Ovary (tissue), 3 donors: ENCODE measurements around the gene PIBF1.

Experiments used
- EP300 ChIP-seq: sonication (generic); formaldehyde crosslinking; IDR thresholded peaks from one replicate; pipeline ENCODE4 v1.6.1; 2017; ENCODE audit warnings: antibody characterized with exemption
- POLR2A ChIP-seq: fragments of 450-650 bp; IDR thresholded peaks from one replicate; pipeline ENCODE4 v1.6.1; 2017; ENCODE audit warnings: antibody characterized with exemption, mild to moderate bottlenecking, moderate library complexity
- TF ChIP-seq, protein P1 (sequence below), 3 donors: fragments of 450-650 bp in 2 of 3; fragments of 200-600 bp in 1 of 3; IDR thresholded peaks; one replicate each; pipeline versions ENCODE4 v1.5.1 to v1.8.0; 2016 to 2022; ENCODE audit warnings: antibody characterized with exemption in 3 of 3, mild to moderate bottlenecking in 1 of 3
- donor health status: DM: no; HTN: no; CAD: no.

DNA sequence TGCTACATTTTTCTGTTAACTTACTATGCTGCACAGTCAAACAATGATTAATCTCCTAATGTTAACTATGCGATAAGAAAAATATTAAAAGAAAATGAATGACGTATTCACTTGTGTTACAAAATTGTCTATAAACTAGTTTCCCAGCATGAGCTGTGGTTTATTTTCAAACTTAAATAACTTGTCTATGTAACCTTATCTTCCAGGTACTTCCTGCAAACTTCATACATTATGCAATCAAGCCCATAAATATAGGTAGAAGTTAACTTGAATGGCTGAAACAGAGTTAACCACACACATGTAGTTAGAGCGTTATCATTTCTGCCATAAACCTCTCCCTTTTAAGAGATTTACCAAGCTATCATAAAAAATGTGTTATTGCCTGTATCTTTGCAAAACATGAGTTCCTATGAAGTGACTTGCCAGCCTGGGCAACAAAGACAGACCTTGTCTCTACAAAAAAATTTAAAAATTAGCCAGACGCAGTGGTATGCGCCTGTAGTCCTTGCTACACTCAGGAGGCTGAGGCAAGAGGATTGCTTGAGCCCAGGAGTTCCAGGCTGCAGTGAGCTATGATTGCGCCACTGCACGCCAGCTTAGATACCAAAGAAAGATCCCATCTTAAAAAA is 259.1 kb downstream of the PIBF1 start:
- TF ChIP-seq, protein P1, sequence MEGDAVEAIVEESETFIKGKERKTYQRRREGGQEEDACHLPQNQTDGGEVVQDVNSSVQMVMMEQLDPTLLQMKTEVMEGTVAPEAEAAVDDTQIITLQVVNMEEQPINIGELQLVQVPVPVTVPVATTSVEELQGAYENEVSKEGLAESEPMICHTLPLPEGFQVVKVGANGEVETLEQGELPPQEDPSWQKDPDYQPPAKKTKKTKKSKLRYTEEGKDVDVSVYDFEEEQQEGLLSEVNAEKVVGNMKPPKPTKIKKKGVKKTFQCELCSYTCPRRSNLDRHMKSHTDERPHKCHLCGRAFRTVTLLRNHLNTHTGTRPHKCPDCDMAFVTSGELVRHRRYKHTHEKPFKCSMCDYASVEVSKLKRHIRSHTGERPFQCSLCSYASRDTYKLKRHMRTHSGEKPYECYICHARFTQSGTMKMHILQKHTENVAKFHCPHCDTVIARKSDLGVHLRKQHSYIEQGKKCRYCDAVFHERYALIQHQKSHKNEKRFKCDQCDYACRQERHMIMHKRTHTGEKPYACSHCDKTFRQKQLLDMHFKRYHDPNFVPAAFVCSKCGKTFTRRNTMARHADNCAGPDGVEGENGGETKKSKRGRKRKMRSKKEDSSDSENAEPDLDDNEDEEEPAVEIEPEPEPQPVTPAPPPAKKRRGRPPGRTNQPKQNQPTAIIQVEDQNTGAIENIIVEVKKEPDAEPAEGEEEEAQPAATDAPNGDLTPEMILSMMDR (IDR thresholded peaks at IDR 0.05) = no peak
- TF ChIP-seq EP300 (no peak), POLR2A (no peak)
